Measurements from ENCODE around the gene CHI3L1. TPM values are rescaled to one million over a fixed set of nuclear protein-coding genes. Genes with fewer than 3 reads are reported as not detected.

The CHI3L1 gene
- polyA plus RNA-seq, 1 donor, result 0.22 TPM

DNA sequence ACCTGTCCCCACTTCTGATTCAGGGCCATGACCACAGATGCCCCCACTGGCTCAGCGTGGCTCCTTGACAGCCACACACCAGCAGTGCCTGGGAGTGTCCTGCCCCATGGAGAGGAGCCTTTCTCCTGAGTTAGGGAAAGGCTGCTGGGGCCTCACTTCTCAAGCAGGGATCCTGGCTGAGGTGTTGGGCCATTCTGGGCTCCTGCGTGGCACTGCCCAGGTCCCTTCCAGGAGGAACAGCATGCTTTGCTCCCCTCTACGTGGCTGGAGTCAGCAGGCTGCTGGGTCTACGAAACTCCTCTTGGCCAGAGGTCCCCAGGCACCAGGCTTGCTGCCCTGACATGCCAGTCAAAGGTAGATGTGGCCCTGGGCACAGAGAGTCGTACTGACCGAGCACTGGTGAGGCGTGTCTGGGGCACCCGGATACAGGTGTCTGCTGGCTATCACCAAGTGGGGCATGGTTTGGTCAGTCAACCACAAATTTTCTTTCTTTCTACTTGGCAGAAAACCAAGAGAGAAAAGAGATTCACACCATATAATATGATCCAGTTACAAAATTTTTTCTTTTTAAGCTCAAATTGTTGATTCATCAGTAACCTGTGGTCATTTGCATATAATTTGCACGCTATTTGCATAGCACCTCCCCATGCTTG, 54.8 kb downstream of the CHI3L1 start:
- Histone ChIP-seq H3K36me3 (ENCODE audit: control insufficient read depth, insufficient read depth, low read length) (no peaks in the 10 kb centered on the region), H3K4me3 (ENCODE audit: low read length) (no peak overlapping the region), H3K9me3 (ENCODE audit: control insufficient read depth, low read depth, low read length) (no peaks in the 10 kb centered on the region), H3K27ac (ENCODE audit: low read length) (no peak overlapping the region), H3K4me1 (ENCODE audit: control insufficient read depth, insufficient read depth, low read length) (peaks cover 15% of the 10 kb centered on the region), H3K27me3 (ENCODE audit: control insufficient read depth, insufficient read depth, low read length) (peaks cover 21% of the 10 kb centered on the region)
- no CpG with 5 or more reads among the region's 9 CpGs for WGBS (ENCODE audit: insufficient coverage, low lambda C conversion rate)
- DNase-seq, result no peak

DNA sequence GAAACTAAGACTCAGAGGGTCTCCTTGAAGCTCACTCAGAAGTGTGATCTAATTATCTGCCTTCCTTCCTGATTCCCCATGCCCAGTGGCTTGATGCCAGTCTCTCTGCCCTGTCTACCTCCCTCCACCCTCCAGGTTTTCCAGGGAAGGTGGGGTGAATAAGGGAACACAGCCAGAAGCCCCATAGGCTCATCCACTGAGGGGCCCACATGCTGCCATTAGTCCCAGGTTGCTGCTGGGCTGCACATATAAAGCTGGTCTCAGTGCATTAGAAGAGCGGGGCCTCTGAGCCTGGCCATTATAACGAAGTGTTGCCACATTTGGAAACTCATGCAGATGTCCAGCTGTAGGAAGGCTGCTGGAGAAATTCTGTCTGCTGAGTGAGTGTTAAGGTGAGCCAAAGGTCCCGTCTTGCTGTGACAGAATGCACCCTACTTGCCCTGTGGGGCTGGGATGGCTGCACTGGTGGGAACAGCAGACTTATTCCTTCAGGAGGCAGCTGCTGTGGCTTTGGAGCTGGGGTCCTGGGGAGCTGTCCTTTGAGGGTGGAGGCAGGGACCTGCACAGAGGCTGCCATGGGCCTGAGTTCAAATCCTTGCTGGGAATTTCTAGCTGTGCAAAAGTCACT, 56.0 kb downstream of the CHI3L1 start:
- Histone ChIP-seq H3K9me3 (ENCODE audit: control insufficient read depth, low read depth, low read length) (no peaks in the 10 kb centered on the region), H3K36me3 (ENCODE audit: control insufficient read depth, insufficient read depth, low read length) (no peaks in the 10 kb centered on the region), H3K27ac (ENCODE audit: low read length) (no peak overlapping the region), H3K27me3 (ENCODE audit: control insufficient read depth, insufficient read depth, low read length) (peaks cover 33% of the 10 kb centered on the region), H3K4me1 (ENCODE audit: control insufficient read depth, insufficient read depth, low read length) (peaks cover 21% of the 10 kb centered on the region), H3K4me3 (ENCODE audit: low read length) (no peak overlapping the region)
- WGBS (ENCODE audit: insufficient coverage, low lambda C conversion rate), result no CpG with 5 or more reads among the region's 3 CpGs
- no peak for DNase-seq

DNA sequence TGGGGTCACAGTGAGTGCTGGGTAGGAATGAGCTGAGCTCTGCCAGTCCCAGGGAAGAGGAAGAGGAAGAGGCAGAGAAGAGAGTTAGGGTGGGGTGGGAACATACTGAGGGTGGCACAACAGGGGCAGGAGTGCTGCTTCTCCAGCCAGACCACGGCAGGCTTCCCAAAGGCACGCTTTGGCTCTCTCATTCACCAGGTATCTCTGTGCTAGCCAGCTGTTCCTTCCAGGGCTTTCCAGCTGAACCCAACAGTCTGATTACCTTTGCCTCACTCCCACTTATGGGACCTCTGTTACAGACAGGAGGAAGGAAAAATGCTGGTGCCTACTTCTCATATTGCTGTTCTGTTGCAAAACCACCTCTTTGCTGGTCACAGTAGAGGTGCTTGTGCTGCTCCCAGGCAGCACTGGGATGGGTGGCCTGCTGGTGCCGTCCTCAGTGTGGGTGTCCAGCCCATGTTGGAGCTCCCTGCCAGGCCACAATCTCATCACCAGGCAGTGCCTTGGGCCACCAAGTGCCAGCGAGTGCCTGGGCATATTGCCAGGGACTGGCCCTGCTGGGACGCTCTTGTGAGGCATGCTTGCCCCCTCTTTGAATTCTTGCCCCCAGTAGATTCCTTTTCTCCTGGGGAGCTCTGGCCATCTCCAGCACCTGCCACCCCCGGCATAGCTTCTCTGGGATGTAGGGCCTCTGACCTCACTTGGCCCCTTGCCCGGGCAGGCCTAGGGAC, 56.8 kb downstream of the CHI3L1 start:
- DNase-seq, result no peak

More for the DNA sequence above, 56.8 kb downstream of the CHI3L1 start:
- 100% methylated on average over 1 of the region's 7 CpGs for WGBS (ENCODE audit: insufficient coverage, low lambda C conversion rate)
- H3K9me3 ChIP-seq (ENCODE audit: control insufficient read depth, low read depth, low read length), result no peaks in the 10 kb centered on the region
- H3K36me3 ChIP-seq (ENCODE audit: control insufficient read depth, insufficient read depth, low read length), result no peaks in the 10 kb centered on the region
- H3K4me1 ChIP-seq (ENCODE audit: control insufficient read depth, insufficient read depth, low read length), result peaks cover 18% of the 10 kb centered on the region
- no peak overlapping the region for H3K4me3 ChIP-seq (ENCODE audit: low read length)
- H3K27me3 ChIP-seq (ENCODE audit: control insufficient read depth, insufficient read depth, low read length), result peaks cover 41% of the 10 kb centered on the region
- H3K27ac ChIP-seq (ENCODE audit: low read length), result no peak overlapping the region

Other genes starting within 250 kb of the CHI3L1 start
- 73.8 TPM for gene ADIPOR1, start 228.4 kb downstream of the CHI3L1 start, polyA plus RNA-seq
- 32.1 TPM for gene CYB5R1, start 219.4 kb downstream of the CHI3L1 start, polyA plus RNA-seq
- gene TMEM183A, start 179.3 kb downstream of the CHI3L1 start, polyA plus RNA-seq, result 58.8 TPM
- 4.1 TPM for gene PPFIA4, start 160.2 kb downstream of the CHI3L1 start, polyA plus RNA-seq
- 0.66 TPM for gene MYOG, start 100.7 kb downstream of the CHI3L1 start, polyA plus RNA-seq
- 0.55 TPM for gene ADORA1, start 59.0 kb downstream of the CHI3L1 start, polyA plus RNA-seq
- gene MYBPH, start 10.9 kb downstream of the CHI3L1 start, polyA plus RNA-seq, result 0.45 TPM
- gene CHIT1, start 43.0 kb upstream of the CHI3L1 start, polyA plus RNA-seq, result 0.18 TPM
- gene BTG2, start 118.8 kb upstream of the CHI3L1 start, polyA plus RNA-seq, result 191 TPM
- gene FMOD, start 164.4 kb upstream of the CHI3L1 start, polyA plus RNA-seq, result 104 TPM